ENCODE data around the gene RASA2.

RASA2 gene

GRCh38 chr3:141540531-141540930 lies 53.7 kb downstream of the RASA2 start:
- no peak for DNase-seq

GRCh38 chr3:141542202-141542969 lies 55.6 kb downstream of the RASA2 start:
- DNase-seq, result no peak

- no peak for DNase-seq
Observed at GRCh38 chr3:141542989-141543388, 56.2 kb downstream of the RASA2 start.

GRCh38 chr3:141544697-141545096 lies 57.9 kb downstream of the RASA2 start:
- no peak for DNase-seq

- DNase-seq, result no peak
Observed at GRCh38 chr3:141546081-141546480, 59.3 kb downstream of the RASA2 start.

- DNase-seq, result no peak
Observed at GRCh38 chr3:141546586-141546985, 59.8 kb downstream of the RASA2 start.

- no peak for DNase-seq
Observed at GRCh38 chr3:141547791-141548190, 61.0 kb downstream of the RASA2 start.

- DNase-seq, result no peak
Observed at GRCh38 chr3:141550926-141551665, 64.3 kb downstream of the RASA2 start.

- DNase-seq, result no peak
Observed at GRCh38 chr3:141552440-141552991, 65.7 kb downstream of the RASA2 start.

GRCh38 chr3:141553055-141553454 lies 66.2 kb downstream of the RASA2 start:
- no peak for DNase-seq

- DNase-seq, result no peak
Observed at GRCh38 chr3:141556034-141556433, 69.2 kb downstream of the RASA2 start.

- DNase-seq, result no peak
Observed at GRCh38 chr3:141557961-141558706, 71.3 kb downstream of the RASA2 start.

- DNase-seq, result no peak
Observed at GRCh38 chr3:141561426-141562034, 74.7 kb downstream of the RASA2 start.

- no peak for DNase-seq
Observed at GRCh38 chr3:141564241-141564640, 77.4 kb downstream of the RASA2 start.

GRCh38 chr3:141570068-141570467 lies 83.2 kb downstream of the RASA2 start:
- DNase-seq, result no peak

GRCh38 chr3:141575879-141576743 lies 89.3 kb downstream of the RASA2 start:
- DNase-seq, result no peak

GRCh38 chr3:141576744-141577052 lies 89.9 kb downstream of the RASA2 start:
- no peak for DNase-seq

GRCh38 chr3:141578202-141578973 lies 91.6 kb downstream of the RASA2 start:
- DNase-seq, result no peak

GRCh38 chr3:141594357-141594756 lies 107.5 kb downstream of the RASA2 start:
- no peak for DNase-seq

GRCh38 chr3:141597931-141598330 lies 111.1 kb downstream of the RASA2 start:
- no peak for DNase-seq

- DNase-seq, result no peak
Observed at GRCh38 chr3:141600331-141600730, 113.5 kb downstream of the RASA2 start.
